ENCODE data around the gene MIER2. TPM values are rescaled to one million over a fixed set of nuclear protein-coding genes. Genes with fewer than 3 reads are reported as not detected.

MIER2 gene
- total RNA-seq, 4 donors from 2014 or later = 11.6 to 26.4 (median 18.9) TPM

DNA sequence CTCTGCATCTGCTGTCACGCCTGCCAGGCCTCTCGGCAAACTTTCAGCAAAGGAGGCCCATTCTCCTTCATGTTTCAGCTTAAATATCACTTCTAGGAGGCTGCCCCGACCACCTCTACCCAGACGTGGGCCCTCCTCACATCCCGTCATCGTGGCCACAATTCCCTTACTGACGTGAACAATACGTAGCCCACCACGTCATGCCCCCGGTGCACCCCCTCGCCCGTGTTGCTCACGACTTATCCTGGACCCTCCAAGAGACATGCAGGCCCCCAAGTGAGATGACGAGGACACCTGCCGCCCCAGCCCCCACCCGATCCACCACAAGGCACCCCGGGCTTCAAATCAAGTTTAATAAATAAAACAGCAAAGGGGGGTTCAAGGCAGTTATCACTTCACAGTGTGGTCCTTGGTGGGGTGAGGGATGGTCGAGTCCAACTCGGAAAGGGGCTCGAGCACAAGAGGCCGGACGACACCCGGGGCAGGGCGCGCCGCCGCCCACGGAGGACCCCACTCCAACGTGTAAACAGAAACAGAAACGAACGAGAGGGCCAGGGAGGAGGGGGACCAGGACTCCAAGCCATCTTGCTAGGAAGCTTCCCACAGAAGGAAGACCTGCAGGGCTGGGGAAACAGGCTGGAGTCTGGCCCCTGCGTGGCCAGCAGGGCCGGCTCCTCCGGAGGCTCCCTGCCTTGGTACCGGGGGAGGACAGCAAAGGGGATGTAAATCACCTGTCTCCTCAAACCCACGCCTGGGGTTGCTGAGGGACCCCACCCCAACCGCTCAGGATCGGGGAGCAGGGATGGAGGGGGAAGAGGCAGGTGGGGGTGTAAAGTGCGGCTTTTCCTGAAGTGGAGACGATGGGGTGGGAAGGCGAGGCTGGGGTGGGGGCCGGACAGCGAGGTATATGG is 39.1 kb downstream of the MIER2 start:
- intact Hi-C loops (cut with DNase I) = no loop called here
- TF ChIP-seq POLR2A (IDR thresholded peaks at IDR 0.05; ENCODE audit: low read depth) (no peak), POLR2AphosphoS5 (IDR thresholded peaks at IDR 0.05) (no peak), EP300 (IDR thresholded peaks at IDR 0.05) (no peak)
- TF ChIP-seq, protein P1, sequence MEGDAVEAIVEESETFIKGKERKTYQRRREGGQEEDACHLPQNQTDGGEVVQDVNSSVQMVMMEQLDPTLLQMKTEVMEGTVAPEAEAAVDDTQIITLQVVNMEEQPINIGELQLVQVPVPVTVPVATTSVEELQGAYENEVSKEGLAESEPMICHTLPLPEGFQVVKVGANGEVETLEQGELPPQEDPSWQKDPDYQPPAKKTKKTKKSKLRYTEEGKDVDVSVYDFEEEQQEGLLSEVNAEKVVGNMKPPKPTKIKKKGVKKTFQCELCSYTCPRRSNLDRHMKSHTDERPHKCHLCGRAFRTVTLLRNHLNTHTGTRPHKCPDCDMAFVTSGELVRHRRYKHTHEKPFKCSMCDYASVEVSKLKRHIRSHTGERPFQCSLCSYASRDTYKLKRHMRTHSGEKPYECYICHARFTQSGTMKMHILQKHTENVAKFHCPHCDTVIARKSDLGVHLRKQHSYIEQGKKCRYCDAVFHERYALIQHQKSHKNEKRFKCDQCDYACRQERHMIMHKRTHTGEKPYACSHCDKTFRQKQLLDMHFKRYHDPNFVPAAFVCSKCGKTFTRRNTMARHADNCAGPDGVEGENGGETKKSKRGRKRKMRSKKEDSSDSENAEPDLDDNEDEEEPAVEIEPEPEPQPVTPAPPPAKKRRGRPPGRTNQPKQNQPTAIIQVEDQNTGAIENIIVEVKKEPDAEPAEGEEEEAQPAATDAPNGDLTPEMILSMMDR (IDR thresholded peaks at IDR 0.05) = no peak
- DNase-seq (ENCODE audit: extremely low spot score) = no peak
- Histone ChIP-seq H3K36me3 (peaks cover 36 to 54% (median 50%) of the 10 kb centered on the region in 4 donors), H3K9me3 (no peaks in the 10 kb centered on the region), H3K4me3 (no peak overlapping the region), H3K27me3 (no peaks in the 10 kb centered on the region), H3K27ac (replicated peaks in 1 of 4) (no peak overlapping the region), H3K4me1 (peaks cover 3 to 13% (median 9%) of the 10 kb centered on the region in 4 donors)
- 91% methylated on average over 43 of the region's 43 CpGs for WGBS

GRCh38 chr19:296476-297225 is 47.9 kb downstream of the MIER2 start:
- no peak for DNase-seq (ENCODE audit: extremely low spot score)
- WGBS = 85% methylated on average over 14 of the region's 22 CpGs
- no peak for TF ChIP-seq EP300 (IDR thresholded peaks at IDR 0.05)
- TF ChIP-seq, protein P1 (IDR thresholded peaks at IDR 0.05) = no peak
- no peak for TF ChIP-seq POLR2A (IDR thresholded peaks at IDR 0.05; ENCODE audit: low read depth)
- TF ChIP-seq POLR2AphosphoS5 (IDR thresholded peaks at IDR 0.05) = no peak
- Histone ChIP-seq H3K36me3 (no peaks in the 10 kb centered on the region), H3K4me3 (no peak overlapping the region), H3K27ac (replicated peaks in 1 of 4) (peak overlapping the region; percentile 45 to 80 (median 54)), H3K4me1 (peaks cover 18 to 39% (median 32%) of the 10 kb centered on the region in 4 donors), H3K9me3 (no peaks in the 10 kb centered on the region), H3K27me3 (peaks cover 0 to 35% (median 28%) of the 10 kb centered on the region in 4 donors)
- intact Hi-C loops (cut with DNase I) = no loop called here

- Histone ChIP-seq H3K27me3 (peaks cover 0 to 44% (median 34%) of the 10 kb centered on the region in 4 donors), H3K9me3 (no peaks in the 10 kb centered on the region), H3K4me3 (no peak overlapping the region), H3K4me1 (peaks cover 22 to 46% (median 40%) of the 10 kb centered on the region in 4 donors), H3K36me3 (no peaks in the 10 kb centered on the region), H3K27ac (replicated peaks in 1 of 4) (peak overlapping the region; percentile 45 to 80 (median 54))
- TF ChIP-seq, protein P1 (IDR thresholded peaks at IDR 0.05) = no peak
- TF ChIP-seq POLR2AphosphoS5 (IDR thresholded peaks at IDR 0.05) = peak; percentile 5 to 26
- DNase-seq (ENCODE audit: extremely low spot score) = no peak
- 38% methylated on average over 9 of the region's 13 CpGs for WGBS
- intact Hi-C loops (cut with DNase I) = no loop called here
Measured at GRCh38 chr19:295687-296370, 48.8 kb downstream of the MIER2 start.

GRCh38 chr19:294946-295686 is 49.5 kb downstream of the MIER2 start:
- TF ChIP-seq POLR2AphosphoS5 (IDR thresholded peaks at IDR 0.05) = no peak
- no peak for TF ChIP-seq POLR2A (IDR thresholded peaks at IDR 0.05; ENCODE audit: low read depth)
- TF ChIP-seq EP300 (IDR thresholded peaks at IDR 0.05) = no peak
- TF ChIP-seq, protein P1 (IDR thresholded peaks at IDR 0.05) = peak; percentile 50 to 83 (median 59)
- Histone ChIP-seq H3K27me3 (peaks cover 0 to 51% (median 38%) of the 10 kb centered on the region in 4 donors), H3K9me3 (no peaks in the 10 kb centered on the region), H3K4me3 (peak overlapping the region; percentile 4 to 40 (median 24)), H3K27ac (replicated peaks in 1 of 4) (peak overlapping the region in 3 of 4 donors; percentile 9 to 80 (median 62)), H3K4me1 (peaks cover 25 to 52% (median 46%) of the 10 kb centered on the region in 4 donors), H3K36me3 (no peaks in the 10 kb centered on the region)
- no peak for DNase-seq (ENCODE audit: extremely low spot score)
- intact Hi-C loops (cut with DNase I) = no loop called here
- WGBS = 25% methylated on average over 12 of the region's 38 CpGs
